PFSK-1 (cell line): ENCODE results near the gene KREMEN1.

Experiments used
- FOXP2 ChIP-seq: optimal IDR thresholded peaks from 2 replicates; pipeline ENCODE3; 2011; ENCODE audit warnings: borderline replicate concordance, control low read depth, inconsistent platforms; ENCODE audit not compliant: insufficient read depth; ENCODE audit errors: extremely low read length, extremely low read depth
- POLR2AphosphoS5 ChIP-seq: IDR thresholded peaks from 2 replicates; pipeline ENCODE4 v1.6.1; 2012; ENCODE audit warnings: low read depth, mild to moderate bottlenecking, control low read depth, low read length, moderate library complexity
- SIN3A ChIP-seq: IDR thresholded peaks from 2 replicates; pipeline ENCODE4 v1.6.1; 2012; ENCODE audit warnings: mild to moderate bottlenecking, low read length, moderate library complexity, borderline replicate concordance; ENCODE audit not compliant: insufficient read depth
- TAF1 ChIP-seq: IDR thresholded peaks from 2 replicates; pipeline ENCODE4 v1.6.1; 2012; ENCODE audit warnings: low read length, control low read depth, borderline replicate concordance; ENCODE audit not compliant: insufficient read depth
- TF ChIP-seq, protein P1 (sequence below), 2 experiments: IDR thresholded peaks; 2 replicates each; pipeline versions ENCODE4 v1.6.1 to v1.8.0; 2011 to 2012; ENCODE audit warnings: low read depth in 2 of 2, low read length in 2 of 2, control low read depth in 1 of 2, inconsistent platforms in 1 of 2, mild to moderate bottlenecking in 1 of 2, moderate library complexity in 1 of 2; ENCODE audit not compliant: insufficient read depth in 1 of 2

Gene KREMEN1

DNA sequence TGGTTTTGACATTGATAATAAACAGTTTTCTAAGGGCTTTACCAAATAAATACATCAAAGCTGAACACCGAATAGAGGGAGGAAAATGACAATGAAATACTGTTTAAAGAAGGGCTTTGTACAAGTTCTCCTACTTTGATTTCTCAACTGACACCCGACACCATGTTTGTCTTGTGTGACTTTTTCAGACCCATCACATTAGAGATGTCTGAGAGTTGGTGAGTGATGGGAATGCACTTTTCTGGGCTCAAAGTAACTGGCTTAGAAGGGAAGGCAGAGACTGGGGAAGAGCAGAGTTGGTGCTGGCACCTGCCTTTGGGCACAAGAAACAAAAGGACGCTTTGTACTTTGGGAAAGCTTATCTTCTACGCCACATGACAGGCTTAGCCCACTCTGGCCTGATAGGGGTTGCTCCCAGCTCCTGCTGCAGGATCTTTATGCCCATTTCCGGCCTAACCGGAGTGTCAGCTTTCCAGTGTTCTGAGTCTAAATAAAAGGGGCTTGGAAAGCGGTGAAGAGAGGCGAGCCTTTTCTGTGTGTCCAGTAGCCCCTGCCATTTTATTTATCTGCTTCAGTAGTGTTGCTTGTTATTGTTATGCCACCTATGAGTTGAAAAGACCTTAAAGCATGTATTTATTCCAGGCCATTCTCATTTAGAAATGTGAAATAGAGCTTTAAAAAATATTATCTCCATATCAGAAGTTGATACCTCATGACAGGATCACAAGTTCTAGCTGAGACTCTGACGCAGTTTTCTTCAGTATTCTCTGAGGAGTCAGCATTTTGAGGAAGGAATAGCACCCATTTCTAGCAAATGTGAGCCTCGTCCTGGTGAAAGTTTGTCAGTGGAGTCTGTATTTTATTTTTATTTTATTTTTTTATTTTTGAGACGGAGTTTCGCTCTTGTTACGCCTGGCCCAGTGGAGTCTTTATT, 24.2 kb downstream of the KREMEN1 start:
- TF ChIP-seq FOXP2: no peak
- TF ChIP-seq SIN3A: no peak
- no peak for TF ChIP-seq TAF1
- TF ChIP-seq, protein P1, sequence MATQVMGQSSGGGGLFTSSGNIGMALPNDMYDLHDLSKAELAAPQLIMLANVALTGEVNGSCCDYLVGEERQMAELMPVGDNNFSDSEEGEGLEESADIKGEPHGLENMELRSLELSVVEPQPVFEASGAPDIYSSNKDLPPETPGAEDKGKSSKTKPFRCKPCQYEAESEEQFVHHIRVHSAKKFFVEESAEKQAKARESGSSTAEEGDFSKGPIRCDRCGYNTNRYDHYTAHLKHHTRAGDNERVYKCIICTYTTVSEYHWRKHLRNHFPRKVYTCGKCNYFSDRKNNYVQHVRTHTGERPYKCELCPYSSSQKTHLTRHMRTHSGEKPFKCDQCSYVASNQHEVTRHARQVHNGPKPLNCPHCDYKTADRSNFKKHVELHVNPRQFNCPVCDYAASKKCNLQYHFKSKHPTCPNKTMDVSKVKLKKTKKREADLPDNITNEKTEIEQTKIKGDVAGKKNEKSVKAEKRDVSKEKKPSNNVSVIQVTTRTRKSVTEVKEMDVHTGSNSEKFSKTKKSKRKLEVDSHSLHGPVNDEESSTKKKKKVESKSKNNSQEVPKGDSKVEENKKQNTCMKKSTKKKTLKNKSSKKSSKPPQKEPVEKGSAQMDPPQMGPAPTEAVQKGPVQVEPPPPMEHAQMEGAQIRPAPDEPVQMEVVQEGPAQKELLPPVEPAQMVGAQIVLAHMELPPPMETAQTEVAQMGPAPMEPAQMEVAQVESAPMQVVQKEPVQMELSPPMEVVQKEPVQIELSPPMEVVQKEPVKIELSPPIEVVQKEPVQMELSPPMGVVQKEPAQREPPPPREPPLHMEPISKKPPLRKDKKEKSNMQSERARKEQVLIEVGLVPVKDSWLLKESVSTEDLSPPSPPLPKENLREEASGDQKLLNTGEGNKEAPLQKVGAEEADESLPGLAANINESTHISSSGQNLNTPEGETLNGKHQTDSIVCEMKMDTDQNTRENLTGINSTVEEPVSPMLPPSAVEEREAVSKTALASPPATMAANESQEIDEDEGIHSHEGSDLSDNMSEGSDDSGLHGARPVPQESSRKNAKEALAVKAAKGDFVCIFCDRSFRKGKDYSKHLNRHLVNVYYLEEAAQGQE (IDR thresholded peaks at IDR 0.05; ENCODE audit: insufficient read depth in 1 of 2, low read depth in 2 of 2, low read length in 2 of 2): no peak
- no peak for TF ChIP-seq POLR2AphosphoS5

GRCh38 chr22:29098296-29098695, 25.5 kb downstream of the KREMEN1 start:
- TF ChIP-seq TAF1: no peak
- TF ChIP-seq POLR2AphosphoS5: no peak
- TF ChIP-seq SIN3A: no peak
- TF ChIP-seq, protein P1 (IDR thresholded peaks at IDR 0.05; ENCODE audit: insufficient read depth in 1 of 2, low read depth in 2 of 2, low read length in 2 of 2): no peak

- TF ChIP-seq, protein P1 (IDR thresholded peaks at IDR 0.05; ENCODE audit: insufficient read depth in 1 of 2, low read depth in 2 of 2, low read length in 2 of 2): no peak
- TF ChIP-seq SIN3A (no peak), FOXP2 (no peak), POLR2AphosphoS5 (no peak), TAF1 (no peak)
Observed at GRCh38 chr22:29102300-29102699, 29.5 kb downstream of the KREMEN1 start.

DNA sequence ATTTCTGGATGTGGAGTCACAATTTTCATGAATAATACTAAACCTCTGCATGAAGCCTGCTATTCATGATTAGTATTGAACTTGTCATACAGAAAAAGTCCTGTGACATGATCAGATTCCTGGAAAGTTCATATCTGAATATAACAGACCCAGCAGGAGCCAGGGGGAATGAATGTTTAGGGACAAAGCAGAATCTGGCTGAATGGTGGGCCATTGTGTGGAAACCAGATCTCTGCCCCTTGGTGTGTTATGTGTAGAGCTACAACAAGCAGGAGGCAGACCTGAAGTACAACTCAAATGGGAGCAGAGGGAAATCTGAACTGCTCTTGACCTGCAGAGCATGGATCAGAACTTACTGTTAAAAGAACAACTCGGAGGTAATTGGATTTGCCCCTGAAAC, 30.3 kb downstream of the KREMEN1 start:
- TF ChIP-seq POLR2AphosphoS5 (no peak), TAF1 (no peak), FOXP2 (no peak), SIN3A (no peak)
- TF ChIP-seq, protein P1 (IDR thresholded peaks at IDR 0.05; ENCODE audit: insufficient read depth in 1 of 2, low read depth in 2 of 2, low read length in 2 of 2): no peak
